NCI-H1436 (cell line): ENCODE measurements around the gene EXO1.
A peak's percentile ranks its signal among the peaks of the same experiment; 100 is the strongest.
"Not testable (repeated sequence)": the region's sequence is repeated elsewhere in the genome, so short reads cannot be mapped to it uniquely, and the experiment has no call there.

Experiments
- DNase-seq: peaks from one replicate; lab custom pipeline; 2025; lab: John Stamatoyannopoulos, UW

Gene EXO1

GRCh38 chr1:241836941-241837340 is 11.1 kb upstream of the EXO1 start:
- no peak for DNase-seq

GRCh38 chr1:241837416-241837815 is 10.6 kb upstream of the EXO1 start:
- DNase-seq, result no peak

GRCh38 chr1:241837901-241838300 is 10.1 kb upstream of the EXO1 start:
- no peak for DNase-seq

- DNase-seq, result no peak
These were observed 9.1 kb upstream of the EXO1 start for GRCh38 chr1:241838897-241839296.

GRCh38 chr1:241839369-241839979 is 8.5 kb upstream of the EXO1 start:
- no peak for DNase-seq

GRCh38 chr1:241840164-241840563 is 7.8 kb upstream of the EXO1 start:
- no peak for DNase-seq

GRCh38 chr1:241841691-241842090 is 6.3 kb upstream of the EXO1 start:
- peak; percentile 87 for DNase-seq

- DNase-seq, result no peak
These were observed 5.4 kb upstream of the EXO1 start for GRCh38 chr1:241842565-241842964.

GRCh38 chr1:241844593-241844992 is 3.4 kb upstream of the EXO1 start:
- peak; percentile 39 for DNase-seq

GRCh38 chr1:241846375-241846774 is 1.6 kb upstream of the EXO1 start:
- DNase-seq, result no peak

GRCh38 chr1:241846862-241847539 is 1.0 kb upstream of the EXO1 start:
- no peak for DNase-seq

GRCh38 chr1:241847540-241847795 is 536 bp upstream of the EXO1 start:
- DNase-seq, result no peak

- no peak for DNase-seq
These were observed 811 bp downstream of the EXO1 start for GRCh38 chr1:241848686-241849344.

GRCh38 chr1:241849345-241849695 is 1.3 kb downstream of the EXO1 start:
- no peak for DNase-seq

GRCh38 chr1:241855545-241856140 is 7.6 kb downstream of the EXO1 start:
- not testable (repeated sequence) for DNase-seq

- no peak for DNase-seq
These were observed 9.1 kb downstream of the EXO1 start for GRCh38 chr1:241857131-241857530.

GRCh38 chr1:241860922-241861321 is 12.9 kb downstream of the EXO1 start:
- DNase-seq, result no peak

- DNase-seq, result no peak
These were observed 21.0 kb downstream of the EXO1 start for GRCh38 chr1:241869022-241869421.

- DNase-seq, result no peak
These were observed 22.3 kb downstream of the EXO1 start for GRCh38 chr1:241870336-241870735.

GRCh38 chr1:241870746-241871430 is 22.9 kb downstream of the EXO1 start:
- DNase-seq, result no peak

GRCh38 chr1:241881440-241881839 is 33.4 kb downstream of the EXO1 start:
- no peak for DNase-seq

GRCh38 chr1:241883159-241883558 is 35.2 kb downstream of the EXO1 start:
- no peak for DNase-seq

- DNase-seq, result no peak
These were observed 40.2 kb downstream of the EXO1 start for GRCh38 chr1:241888232-241888631.
